ENCODE measurements around the gene TIMP2. TPM values are rescaled to one million over a fixed set of nuclear protein-coding genes. Genes with fewer than 3 reads are reported as not detected.
"Not testable (repeated sequence)": the region's sequence is repeated elsewhere in the genome, so short reads cannot be mapped to it uniquely, and the experiment has no call there.

The TIMP2 gene, protein sequence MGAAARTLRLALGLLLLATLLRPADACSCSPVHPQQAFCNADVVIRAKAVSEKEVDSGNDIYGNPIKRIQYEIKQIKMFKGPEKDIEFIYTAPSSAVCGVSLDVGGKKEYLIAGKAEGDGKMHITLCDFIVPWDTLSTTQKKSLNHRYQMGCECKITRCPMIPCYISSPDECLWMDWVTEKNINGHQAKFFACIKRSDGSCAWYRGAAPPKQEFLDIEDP
- 115 and 147 TPM in 2 replicates for total RNA-seq (2014; rRNA removed; shearing (Covaris generic))

DNA sequence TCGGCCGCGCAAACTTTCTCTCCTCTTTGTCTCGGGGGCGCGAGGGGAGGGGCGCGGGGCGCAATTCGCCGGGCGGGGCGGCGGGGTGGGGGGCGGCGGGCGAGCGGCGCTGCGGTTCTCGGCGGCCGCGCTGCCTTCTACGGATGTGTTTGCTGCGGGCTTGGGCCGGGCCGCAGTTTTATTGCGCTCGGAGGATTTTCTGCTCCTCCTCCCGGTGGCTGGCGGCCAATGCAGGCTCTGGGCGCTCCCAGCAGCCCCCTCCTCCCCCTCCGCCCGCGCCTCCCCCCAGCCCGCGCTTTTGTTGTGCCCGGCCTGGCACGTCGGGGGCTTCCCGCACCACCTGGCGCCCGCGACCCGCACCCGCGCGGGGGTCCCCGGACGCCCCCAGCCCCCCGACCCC lies at the start of gene TIMP2:
Gene TIMP2 (minus strand): TSS at position 154 of the 400 bp plus-strand sequence. CDS start 299 bp downstream, outside the sequence.
- peak; percentile 81 for DNase-seq (ENCODE audit: low read depth)

DNA sequence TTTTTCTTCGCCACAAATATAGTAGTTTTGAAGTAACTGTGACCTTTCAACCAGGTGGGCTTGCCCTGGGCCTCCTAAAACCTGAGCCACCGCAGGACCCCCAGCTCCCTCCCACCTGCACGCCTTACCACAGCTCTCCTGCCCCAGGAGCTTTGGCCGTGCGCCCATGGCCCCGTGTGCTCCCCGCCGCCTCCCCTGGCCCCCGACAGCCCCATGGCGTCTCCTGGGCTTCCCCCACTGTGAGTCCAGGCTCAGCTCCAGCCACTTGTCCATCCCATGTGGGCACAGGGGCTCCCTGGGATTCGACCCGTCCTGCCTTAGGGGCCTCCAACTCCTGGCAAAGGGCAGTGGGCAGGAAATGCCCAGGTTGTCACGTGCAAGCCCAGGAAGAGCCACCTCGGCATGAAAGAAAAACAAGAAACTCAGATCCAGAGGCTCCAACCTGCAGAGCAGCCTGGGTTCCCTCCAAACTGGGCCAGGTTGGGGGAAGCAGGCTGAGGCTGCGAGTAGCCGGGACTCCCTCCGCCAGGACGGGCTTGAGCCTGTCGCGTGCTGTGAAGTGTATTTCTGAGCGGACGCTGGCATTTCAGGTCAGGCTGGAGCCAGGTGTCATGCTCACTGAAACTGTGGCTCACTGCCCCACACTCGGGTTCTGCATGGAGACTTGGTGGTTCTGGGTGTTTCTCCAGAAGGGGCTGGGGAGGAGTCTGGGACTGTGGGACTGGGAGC lies 48.8 kb upstream of the TIMP2 start:
- no peak for DNase-seq (ENCODE audit: low read depth)

DNA sequence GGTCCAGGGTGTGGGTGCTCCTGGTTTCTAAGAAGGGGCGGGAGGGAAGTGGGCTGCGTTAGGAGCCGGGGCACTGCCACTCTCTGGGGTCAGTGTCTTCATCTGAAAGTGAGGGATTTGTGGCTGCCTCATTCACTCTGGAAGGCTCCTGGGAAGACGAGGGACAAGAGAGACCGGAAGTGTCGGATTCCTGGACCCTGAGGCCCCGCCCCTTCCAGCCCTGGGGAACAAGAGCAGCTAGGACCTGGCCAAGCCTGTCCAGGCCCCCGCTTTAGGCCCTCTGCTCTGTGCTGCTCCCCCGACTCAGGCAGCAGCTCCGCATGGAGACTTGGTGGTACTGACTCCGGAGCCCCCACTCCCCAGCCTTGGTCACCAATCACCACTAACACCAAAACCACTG lies 48.0 kb upstream of the TIMP2 start:
- DNase-seq (ENCODE audit: low read depth) = no peak

DNA sequence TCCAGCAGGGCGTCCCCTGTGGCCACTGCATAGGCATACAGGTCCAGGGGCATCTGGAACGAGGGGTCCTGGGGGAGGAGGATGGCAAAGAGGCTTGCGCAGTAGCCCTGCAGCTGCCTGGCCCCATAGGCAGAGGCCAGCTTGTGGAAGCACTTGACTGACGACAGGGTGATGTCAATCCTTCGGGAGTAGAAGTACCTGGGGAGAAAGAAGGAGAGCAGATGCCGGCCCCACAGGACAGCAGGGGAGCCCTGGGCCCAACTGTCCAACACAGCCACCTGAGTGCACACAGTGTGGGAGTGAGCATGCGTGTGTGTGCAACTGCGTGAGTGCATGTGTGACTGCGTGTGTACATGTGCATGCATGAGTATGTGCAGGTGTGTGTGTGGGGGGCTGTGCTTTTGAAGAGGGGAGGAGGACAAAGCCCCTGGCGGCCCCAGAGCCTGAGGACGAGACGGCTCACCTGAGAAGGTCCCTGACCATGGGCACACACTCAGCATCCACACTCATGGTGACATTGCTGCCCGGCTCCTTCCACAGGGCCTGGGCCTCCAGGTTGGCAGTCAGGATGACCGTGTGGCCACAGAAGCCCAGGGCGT lies 47.4 kb upstream of the TIMP2 start:
- no peak for DNase-seq (ENCODE audit: low read depth)

DNA sequence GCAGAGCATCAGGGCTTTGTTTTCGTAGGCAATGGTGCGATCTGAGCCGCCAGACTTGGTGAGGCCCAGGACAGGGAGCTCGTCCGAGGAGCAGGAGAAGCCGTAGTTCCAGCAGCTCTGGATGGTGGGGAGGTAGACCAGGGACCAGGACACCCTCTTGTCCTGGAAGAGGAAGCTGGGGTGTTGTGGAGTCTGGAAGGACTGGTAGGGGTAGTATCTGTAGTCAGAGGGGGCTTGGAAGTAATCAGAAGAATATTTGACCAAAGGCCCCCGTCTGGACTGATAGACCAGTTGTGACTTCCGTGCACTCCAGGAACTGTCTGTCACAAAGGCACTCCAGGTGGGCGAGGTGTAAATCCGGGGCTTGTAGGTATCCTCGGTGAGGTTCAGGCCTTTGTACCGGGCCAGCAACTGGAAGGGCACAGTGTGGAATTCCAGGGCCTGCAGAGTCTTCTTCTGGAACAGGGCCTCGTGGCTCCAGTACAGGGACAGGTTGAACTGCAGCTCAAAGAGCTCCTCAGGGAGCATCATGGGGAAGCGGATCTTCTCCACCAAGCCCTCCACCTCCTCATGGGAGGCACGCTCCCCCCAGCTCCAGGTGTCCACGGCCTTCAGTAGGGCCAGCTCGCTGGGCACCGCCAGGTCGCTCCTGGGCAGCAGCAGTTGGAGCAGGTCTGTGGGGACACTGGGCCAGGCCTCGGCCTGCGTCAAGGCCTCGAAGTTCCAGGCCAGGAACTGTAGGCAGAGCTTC lies 46.7 kb upstream of the TIMP2 start:
- DNase-seq (ENCODE audit: low read depth) = no peak

DNA sequence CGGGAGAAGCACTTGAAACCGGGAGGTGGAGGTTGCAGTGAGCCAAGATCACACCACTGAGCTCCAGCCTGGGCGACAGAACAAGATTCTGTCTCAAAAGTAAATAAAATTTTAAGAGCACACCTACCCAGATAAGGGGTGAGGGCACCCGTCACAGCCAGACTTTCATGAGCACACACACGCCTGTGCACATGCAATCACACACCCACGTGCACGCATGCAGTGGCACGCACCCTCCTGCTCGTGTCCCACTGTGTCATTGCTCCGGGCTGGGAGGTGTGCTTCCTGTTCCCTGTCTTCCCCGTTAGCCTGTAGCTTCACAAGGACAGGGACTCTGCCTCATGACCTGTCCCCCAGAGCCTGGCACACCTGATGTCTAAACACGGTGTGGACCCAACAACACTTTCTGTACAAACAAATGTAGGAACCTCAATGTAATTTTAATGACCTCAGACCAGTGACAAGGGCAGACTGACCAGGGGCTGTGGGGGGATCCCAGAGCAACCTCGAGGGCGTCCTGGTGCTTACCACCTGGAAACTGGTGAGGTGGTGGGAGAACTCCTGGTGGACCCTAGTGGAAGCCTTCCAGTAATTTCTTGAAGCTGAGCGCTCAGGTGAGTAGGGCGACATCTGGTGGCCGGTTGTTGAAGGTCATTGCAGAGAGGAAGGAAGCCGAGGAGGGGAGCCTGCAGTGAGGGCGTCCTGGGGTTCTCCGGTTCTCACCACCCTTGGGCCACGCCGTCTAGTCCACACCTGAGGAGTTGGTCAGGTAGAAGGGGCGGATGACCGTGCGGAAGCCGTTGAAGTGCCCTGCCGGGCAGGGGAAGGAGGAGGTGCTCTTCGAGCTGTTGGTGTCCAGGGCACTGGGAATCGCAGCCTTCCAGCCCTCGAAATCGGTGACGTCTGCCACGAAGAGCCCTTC lies 45.9 kb upstream of the TIMP2 start:
- peak; percentile 58 for DNase-seq (ENCODE audit: low read depth)

DNA sequence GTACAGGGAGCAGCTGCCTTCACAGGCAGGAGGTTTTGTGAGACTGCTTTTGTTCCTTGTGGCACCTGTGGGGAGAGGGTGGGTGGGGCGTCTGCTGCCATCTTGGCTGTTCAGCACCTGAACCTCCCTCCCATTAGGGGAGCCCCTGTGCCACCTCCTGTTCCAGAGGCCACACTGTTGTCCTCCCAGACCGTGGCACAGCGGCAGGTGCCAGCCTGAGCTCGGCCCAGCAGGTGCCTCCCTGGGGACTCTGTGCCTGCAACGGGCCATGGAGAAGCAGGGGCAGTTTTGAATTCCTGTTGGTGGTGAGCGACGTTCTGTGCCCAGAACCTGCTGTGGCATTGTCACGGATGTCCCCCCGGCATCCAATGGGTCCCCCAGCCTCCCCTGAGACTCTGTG lies 44.7 kb upstream of the TIMP2 start:
- no peak for DNase-seq (ENCODE audit: low read depth)

DNA sequence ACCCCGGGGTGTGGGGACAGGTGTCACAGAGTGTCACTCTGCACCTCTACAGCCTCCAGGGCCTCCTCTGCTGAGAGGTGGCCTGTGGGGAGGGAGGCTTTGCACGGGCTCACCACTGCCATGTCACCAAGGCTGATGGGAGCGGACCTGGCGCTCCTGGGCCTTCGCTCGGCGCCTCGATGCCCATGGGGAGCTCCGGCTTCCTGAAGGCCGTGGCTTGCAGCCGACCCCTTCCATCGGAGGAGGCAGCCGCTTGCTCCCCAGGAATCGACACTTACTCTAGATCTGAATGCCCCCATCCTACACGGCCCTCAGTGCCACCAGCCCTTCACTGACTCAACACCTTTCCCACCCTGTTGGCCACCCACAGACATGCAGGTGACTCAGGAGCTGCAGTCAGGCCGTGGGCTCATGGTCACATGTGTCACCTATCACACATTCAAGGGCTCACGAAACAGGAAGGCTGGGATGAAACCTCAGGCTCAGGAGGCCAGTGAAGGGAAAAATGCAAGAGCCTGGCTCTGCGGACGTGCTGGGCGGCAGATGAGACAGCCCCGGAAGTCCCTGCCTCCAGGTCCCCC lies 42.7 kb upstream of the TIMP2 start:
- DNase-seq (ENCODE audit: low read depth) = no peak

DNA sequence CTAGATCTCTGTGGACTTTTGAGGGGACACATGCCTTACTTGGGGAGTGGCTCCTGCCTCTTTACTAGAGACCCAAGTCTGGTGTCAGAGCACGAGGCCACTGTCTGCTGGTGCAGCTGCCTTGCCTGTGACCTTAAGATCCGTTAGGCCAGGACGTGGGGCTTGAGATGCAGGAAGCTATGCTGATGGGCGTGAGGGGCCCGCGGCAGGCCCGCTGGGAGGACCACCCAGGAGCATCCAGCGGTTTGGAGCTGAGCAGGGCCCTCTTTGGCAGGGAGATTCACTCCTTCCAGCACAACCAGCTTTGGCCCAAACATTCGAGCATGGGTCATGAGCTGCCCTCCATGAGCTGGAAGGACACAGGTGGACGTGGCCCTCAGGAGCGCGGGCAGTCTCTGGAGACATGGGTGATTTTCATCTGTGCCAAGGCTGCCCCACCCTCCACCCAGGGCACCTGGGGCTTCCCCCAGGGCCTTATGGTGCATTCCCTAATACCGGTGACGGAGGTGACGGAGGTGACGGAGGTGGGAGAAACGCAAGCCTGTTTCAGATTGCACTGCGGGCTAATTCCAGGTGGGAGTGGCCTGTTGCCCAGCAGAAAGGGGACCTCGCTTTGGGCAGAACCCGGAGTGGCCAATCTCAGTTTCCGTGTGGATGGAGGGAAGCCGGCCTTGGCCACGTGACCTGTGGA lies 41.9 kb upstream of the TIMP2 start:
- DNase-seq (ENCODE audit: low read depth) = no peak

DNA sequence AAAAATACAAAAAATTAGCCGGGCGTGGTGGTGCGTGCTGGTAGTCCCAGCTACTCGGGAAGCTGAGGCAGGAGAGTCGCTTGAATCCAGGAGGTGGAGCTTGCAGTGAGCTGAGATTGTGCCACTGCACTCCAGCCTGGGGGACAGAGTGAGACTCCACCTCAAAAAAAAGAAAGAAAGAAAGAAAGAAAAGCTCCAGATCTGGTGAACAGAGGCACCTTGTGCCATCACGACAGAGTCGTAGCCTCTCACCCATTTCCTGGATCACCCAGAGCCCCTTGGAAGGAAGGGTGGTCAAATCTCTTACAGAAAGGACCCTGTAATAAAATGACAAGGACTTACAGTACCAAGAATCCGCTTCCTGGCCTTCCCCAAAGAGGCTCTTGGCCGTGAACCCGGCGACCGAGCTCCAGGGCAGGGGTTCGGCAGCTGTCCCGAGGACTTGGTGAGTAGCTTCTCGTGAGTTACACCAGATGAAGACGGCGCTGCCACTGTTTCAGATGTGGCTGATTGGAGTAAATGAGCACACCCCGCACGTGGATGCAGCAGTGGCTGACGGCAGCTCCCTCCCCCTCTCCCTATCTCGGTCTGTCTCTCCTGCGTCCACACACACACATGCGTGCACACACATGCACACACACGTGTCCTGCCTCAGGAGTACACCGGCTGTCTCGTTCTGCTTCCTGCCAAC lies 41.1 kb upstream of the TIMP2 start:
- DNase-seq (ENCODE audit: low read depth) = no peak

DNA sequence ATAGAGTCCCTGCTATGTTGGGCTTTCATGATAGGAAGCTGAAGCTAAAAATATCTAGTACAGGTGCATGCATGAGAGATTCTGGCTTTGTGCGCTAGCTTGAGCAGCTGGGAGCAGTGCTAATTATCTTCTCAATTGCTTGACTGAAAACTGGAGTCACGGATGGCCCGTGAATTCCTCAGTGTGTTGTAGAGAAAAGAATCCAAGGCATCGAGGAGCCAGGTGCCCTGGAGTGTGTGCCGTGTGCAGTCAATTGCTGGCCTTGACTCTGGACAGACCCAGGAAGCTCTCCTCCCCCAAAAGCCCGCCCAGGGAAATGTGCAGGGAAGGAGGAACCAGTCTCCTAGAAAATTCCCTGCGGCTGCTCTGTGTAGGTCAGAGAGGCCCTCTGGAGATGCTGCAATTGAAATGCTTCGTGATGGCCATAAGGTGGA lies 40.3 kb upstream of the TIMP2 start:
- no peak for DNase-seq (ENCODE audit: low read depth)

DNA sequence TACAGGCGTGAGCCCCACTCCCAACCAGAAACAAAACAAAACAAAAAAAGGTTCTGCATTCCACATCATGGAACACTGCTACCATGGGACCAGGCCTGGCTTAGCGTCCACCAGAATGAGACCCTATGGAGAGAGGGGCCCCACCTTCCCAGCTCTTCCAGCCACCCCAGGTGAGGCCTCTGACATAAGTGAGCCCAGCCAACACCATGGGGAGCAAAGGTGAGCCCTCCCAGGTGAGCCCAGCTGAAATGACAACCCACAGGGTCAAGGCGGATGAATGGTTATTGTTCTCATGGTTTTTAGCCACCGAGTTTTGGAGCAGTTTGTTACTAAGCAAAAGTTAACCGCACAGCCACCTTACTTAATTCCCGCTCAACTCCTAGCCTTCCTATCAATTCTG lies 38.2 kb upstream of the TIMP2 start:
- no peak for DNase-seq (ENCODE audit: low read depth)

DNA sequence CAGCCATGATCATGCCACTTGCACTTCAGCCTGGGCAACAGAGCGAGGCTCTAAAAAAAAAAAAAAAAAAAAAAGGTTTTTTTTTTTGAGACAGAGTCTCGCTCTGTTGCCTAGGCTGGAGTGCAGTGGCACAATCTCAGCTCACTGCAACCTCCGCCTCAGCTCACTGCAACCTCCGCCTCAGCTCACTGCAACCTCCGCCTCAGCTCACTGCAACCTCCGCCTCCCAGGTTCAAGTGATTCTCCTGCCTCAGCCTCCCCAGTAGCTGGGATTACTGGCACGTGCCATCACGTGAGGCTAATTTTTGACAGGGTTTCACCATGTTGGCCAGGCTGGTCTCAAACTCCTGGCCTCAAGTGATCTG lies 37.8 kb upstream of the TIMP2 start:
- not testable (repeated sequence) for DNase-seq (ENCODE audit: low read depth)

DNA sequence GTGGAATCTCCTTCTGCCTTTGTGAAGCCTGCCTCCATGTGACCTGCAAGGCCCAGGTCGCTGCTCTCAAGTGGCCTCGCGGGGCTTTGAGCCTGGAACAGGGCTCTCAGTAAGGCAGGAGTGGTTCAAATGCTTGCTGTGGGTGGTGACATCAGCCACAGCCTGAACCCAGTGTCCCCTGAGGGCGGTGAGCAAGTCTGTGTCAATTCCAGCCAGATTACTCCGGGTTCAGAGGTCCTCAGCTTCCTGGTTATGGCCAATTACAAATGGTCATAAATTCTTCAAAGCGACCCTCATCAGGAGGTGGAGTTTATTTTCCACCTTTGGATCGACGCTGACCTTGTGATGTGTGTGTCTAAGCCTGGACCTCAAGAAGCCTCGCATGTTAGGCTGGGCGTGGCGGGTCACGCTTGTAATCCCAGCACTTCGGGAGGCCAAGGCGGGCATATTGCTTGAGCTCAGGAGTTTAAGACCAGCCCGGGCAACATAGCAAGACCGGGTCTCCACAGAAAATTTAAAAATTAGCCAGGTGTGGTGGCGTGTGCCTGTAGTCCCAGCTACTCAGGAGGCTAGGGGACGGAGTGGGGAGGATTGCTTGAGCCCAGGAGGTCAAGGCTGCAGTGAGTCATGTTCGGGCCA lies 37.3 kb upstream of the TIMP2 start:
- DNase-seq (ENCODE audit: low read depth) = peak; percentile 80

DNA sequence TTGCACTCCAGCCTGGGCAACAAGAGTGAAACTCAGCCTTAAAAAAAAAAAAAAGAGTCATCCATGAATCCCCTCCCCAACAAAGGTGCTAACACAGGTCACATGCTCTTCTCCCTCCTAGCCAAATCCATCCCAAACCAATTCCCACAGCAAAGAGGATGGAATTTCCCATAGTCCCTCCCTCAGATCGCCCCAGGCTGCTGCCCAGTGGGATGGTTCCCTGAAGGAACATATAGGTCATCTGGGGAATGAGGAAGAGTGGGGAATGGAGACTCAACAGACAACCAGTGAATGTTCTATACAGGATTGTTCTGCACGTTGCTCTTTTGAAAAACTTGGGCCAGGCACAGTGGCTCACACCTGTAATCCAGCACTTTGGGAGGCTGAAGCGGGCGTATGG lies 36.4 kb upstream of the TIMP2 start:
- no peak for DNase-seq (ENCODE audit: low read depth)

DNA sequence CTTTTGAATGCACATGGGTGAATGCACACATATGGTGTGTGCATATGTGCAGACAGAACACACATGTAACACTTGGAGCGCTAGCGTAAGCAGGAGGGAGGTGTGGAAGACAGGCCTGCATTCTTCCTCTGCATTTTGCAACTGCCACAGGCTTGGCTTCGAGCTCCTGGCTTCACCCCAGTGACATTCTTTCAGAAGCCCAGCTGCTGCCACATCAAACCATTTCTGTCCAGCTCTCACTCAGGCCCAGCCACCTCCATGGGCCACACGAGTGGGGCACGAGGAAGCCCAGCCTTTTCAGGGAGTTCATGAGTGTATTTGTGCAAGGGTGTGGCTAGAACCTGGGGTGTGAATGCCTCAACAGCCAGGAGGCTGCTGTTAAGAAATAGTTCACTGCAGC lies 35.7 kb upstream of the TIMP2 start:
- no peak for DNase-seq (ENCODE audit: low read depth)

DNA sequence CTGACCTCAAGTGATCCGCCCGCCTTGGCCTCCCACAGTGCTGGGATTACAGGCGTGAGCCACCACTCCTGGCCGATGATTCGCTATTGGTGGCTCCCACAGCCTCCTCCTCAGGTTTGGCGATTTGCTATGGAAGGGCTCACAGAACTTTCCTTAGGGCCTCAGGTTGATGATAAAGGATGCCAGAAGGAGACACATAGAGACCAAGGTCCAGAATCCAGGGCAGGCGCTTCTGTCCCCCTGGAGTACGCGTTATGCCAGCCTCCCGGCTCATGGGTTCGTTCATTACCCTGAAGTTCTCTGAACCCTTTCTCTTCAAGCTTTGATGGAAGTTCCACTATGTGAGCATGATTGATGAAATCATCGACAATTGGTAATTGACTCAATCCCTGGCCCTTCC lies 34.6 kb upstream of the TIMP2 start:
- DNase-seq (ENCODE audit: low read depth) = no peak

DNA sequence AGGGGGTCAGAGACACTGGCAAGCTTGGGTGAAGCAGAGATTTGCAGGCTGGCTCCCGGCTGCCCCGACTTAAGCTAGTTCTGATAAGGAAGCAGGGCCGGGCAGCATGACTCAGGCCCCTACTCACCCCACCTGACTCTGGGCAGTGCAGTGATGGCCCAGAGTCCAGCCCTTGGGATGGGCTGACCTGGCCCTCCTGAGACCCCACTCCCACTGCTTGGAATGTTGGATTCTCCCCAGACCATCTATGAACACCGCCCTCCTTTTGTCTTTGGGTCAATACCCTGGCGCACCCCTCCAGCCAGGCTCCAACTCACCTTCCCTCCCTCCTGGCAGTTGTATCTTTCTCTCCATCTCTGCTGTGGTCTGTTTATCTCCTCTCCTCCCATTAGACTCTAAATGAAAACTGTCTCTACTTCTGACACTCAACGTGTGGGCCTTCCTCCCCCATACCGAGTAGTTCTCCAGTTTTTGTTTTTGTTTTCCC lies 33.5 kb upstream of the TIMP2 start:
- peak; percentile 37 for DNase-seq (ENCODE audit: low read depth)

DNA sequence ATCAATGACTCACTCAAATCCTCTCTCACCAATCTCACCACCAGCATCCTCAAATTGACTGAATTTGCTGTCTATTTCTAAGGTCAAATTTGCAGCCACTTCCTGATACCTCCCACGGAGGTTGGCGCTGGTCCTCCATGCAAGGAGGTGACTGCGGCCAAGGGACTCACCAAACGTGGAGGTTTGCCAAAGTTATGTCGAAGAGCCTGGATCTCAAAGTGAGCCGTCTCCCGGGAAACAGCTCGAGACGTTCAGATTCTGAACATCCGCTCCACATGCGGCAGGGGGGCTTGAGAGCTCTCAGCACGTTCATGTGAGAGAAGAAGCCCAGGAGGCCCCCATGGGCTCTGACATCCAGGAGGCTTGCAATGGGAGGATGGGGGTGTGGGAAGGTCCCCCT lies 31.9 kb upstream of the TIMP2 start:
- DNase-seq (ENCODE audit: low read depth) = peak; percentile 82

All from RPMI7951 (cell line).